ENCODE measurements around the gene CHD9NB.

- no peak for TF ChIP-seq CTCF (IDR thresholded peaks at IDR 0.05)
- TF ChIP-seq POLR2A (IDR thresholded peaks at IDR 0.05): no peak
Measured at GRCh38 chr16:53097190-53097589, 44.5 kb upstream of the CHD9NB start.
